Erythroblast (primary cell): Measurements from ENCODE around the gene CASP12.

Experiments
- DNase-seq, 2 experiments: peaks; one replicate each; lab custom pipeline; 2025; lab: John Stamatoyannopoulos, UW
- GATA1 ChIP-seq: IDR thresholded peaks from 2 replicates; pipeline ENCODE4 v1.6.1; 2011; ENCODE audit warnings: low read depth, mild to moderate bottlenecking, control low read depth, low read length, moderate library complexity
- POLR2A ChIP-seq: IDR thresholded peaks from 2 replicates; pipeline ENCODE4 v1.6.1; 2011; ENCODE audit warnings: mild to moderate bottlenecking, low read length

CASP12 gene

DNA sequence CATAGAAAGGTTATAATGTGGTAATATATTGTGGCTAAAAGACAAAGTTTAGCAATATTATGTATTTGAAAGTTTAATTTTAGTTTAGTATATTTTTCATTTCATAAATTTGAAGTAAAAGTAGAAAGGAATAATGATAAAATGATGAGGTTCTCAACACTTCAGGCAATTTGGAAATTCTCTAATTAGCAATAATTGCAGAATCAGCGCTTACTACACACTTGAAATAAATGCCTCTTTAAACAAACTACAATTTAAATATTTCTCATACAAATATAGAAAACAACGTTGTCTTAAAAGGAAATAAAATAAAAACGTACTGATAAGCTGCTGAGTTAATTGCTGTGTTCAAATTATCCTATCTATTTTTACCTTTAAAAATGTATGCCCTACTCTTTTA lies 25.9 kb downstream of the CASP12 start:
- TF ChIP-seq POLR2A (no peak), GATA1 (no peak)
- no peak for DNase-seq

DNA sequence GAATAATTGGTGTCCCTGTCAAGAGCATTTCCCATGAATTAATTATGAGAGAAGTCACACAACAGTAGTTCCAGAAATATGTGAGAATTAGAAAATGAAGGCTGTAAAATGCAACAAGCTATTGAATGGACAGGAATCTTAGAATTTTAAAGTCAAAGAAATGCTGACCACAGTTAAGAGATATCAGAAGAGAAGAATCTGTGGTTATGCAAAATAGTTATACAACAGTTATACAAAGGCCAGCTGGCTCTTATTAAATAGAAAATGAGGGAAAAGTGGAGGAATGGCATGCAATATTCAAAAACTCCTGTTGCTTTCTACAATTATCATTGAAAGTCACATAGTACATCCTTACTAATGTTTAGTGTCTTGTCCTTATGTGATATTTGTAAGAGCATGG lies 27.4 kb downstream of the CASP12 start:
- DNase-seq: no peak

DNA sequence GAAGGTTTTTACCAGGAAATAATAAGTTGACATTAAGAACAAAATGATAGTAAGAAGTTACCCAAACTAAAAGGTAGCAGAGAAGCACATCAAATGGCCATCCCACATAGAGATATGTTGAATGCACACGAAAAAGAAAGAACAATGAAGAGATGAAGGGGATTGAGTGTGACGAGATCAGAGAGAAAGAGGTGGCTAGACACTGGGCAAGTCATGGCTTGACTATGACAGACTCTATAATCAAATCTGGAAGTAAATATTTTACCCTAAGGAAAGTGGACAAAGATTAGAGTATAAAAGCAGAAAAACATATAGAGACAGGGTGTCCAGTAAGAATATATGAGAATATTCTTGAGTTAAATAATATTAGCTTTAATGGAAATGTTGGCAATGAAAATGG lies 31.4 kb downstream of the CASP12 start:
- TF ChIP-seq GATA1: no peak
- no peak for TF ChIP-seq POLR2A
- DNase-seq: no peak

More for the DNA sequence above, 27.4 kb downstream of the CASP12 start:
- TF ChIP-seq GATA1: no peak
- no peak for TF ChIP-seq POLR2A

DNA sequence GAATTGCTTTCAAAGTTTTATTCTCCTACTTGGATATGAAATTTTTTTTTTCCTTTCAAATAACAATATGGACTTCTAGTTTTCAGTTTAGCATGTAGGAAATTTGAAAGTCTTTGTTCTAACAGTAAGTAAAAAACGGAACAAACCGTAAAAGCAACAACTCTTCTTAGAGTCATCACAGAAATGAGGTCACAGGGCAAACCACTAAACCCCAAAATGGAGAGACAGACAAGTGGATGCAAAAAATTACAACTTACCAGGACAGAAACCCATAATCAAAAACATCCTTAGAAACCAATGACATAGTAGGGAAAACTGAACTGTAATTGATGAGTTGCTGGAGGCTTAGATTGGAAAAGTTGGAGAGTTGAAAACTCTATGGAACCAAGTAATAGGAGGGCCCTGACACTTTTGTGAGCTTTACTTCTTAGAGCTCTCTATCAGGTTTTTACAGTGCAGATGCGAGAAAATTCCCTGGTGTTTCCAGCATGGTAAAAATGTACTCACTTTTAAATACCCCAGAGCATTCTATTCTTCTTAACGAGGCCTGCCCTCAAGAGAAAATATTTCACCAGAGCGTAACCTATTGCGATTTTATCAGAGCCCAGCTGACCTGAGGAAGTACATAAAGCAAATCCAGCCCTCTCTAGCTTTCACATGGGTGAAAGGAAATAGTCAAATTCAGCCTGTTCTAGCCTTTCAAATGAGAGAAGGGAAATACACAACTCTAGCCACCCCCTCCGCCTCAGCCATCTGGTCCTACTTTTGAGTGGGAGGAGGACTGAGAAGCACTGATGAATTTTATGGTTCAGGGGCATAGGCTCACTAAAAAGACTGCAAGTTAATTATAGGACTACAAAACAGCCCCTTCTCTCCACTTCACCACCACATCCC lies 39.1 kb downstream of the CASP12 start:
- no peak for DNase-seq
- TF ChIP-seq GATA1: no peak
- TF ChIP-seq POLR2A: no peak

DNA sequence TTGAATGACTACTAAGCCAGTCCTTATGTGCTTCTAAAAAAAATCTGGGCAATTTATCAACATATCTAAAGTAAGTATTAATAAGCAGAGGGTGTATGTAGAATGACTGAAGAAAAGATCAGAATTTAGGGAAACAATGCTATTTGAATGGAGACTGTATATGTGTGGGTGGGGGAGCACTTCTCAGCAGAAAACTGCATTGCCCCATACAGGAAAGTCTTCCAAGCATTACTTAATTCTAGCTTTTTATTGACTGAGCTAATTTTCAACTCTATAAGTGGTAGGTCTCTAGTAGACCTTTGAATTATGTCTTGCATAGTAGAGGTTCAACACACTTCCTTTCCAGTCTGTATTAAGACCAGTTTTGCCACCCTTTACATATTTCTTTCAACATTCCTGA lies 41.7 kb downstream of the CASP12 start:
- DNase-seq: no peak
- TF ChIP-seq POLR2A (no peak), GATA1 (no peak)

DNA sequence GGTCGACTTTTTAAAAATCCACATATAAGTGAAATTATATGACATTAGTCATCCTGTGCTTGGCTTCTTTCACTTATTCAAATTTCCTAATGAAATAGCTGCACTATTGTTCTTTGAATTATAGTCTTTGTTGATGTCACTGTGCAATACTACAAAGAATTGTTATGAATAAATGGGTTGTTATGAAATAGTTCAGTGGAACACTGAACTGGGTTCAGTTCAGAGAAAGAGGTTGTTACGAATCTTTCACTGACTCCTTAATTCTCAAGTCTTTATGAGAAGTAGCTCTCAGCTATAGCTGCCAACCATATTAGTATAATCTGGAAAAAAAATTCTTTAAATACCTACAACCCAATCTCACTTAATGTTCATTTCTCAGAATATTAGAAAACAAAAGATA lies 42.3 kb downstream of the CASP12 start:
- TF ChIP-seq POLR2A (no peak), GATA1 (no peak)
- no peak for DNase-seq

DNA sequence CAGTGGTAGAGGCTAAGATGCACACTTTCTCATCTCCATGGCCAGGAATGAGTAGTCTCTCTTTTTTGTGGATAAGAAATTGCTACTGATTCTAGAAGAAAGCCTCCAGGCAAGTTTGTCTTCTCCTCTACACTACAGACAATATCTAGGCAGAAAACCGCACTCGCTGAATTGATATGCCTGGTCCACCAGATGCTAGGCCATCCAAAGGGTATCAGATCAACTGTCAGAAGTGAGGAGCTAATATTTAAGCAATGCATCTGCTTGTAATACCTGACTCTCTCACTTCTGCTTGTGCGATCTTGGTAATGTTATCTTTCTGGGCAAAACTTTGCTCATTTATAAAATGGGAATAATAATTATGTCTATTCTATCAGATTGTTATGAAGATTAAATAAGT lies 45.0 kb downstream of the CASP12 start:
- TF ChIP-seq GATA1: no peak
- no peak for TF ChIP-seq POLR2A
- DNase-seq: no peak

DNA sequence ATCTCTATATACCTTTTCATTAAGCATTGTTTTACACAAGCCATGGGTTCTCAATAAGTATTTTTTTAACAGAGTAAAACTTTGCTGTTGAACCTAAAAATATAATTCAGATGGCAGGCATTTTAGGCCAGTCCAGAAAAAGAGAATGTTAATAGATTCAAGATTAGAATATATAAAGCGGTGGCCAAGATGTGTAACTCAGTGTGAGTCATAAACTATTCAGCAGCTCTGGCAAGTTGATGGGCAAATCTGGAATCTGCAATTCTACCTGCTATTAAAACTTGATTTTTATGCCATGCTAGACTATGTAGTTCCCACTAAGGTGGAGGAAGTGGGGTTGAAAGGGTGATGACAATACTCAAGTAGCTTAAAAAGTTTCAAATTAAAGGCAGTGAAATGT lies 45.4 kb downstream of the CASP12 start:
- TF ChIP-seq GATA1: no peak
- no peak for TF ChIP-seq POLR2A
- no peak for DNase-seq

DNA sequence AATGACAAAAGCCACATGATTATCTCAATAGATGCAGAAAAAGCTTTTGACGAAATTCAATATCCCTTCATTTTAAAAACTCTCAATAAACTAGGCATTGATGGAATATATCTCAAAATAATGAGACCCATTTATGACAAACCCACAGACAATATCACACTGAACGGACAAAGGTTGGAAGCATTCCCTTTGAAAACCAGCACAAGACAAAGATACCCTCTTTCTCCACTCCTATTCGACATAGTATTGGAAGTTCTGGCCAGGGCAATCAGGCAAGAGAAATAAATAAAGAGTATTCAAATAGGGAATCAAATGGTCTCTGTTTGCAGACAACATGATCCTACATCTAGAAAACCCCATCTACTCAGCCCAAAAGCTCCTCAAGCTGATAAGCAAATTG lies 52.0 kb downstream of the CASP12 start:
- no peak for DNase-seq
- no peak for TF ChIP-seq GATA1
- TF ChIP-seq POLR2A: no peak

DNA sequence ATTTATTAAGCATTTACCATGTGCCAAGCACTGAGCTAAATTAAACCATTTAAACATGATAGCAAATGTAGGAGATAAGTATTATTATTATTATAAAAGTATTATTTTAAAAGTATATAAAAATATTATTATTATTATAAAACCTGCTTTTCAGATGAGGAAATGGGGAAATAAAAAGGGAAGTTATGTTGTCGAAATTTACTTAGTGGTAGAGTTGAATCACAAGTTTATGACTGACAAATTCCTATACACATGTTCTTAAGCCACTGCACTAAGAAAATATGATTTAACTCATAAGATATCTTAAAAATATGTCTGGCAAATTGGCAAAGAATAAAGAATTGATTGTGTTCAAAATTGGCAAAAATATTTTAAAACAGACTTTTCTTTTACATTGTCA lies 53.8 kb downstream of the CASP12 start:
- DNase-seq: no peak
- TF ChIP-seq POLR2A: no peak
- no peak for TF ChIP-seq GATA1

DNA sequence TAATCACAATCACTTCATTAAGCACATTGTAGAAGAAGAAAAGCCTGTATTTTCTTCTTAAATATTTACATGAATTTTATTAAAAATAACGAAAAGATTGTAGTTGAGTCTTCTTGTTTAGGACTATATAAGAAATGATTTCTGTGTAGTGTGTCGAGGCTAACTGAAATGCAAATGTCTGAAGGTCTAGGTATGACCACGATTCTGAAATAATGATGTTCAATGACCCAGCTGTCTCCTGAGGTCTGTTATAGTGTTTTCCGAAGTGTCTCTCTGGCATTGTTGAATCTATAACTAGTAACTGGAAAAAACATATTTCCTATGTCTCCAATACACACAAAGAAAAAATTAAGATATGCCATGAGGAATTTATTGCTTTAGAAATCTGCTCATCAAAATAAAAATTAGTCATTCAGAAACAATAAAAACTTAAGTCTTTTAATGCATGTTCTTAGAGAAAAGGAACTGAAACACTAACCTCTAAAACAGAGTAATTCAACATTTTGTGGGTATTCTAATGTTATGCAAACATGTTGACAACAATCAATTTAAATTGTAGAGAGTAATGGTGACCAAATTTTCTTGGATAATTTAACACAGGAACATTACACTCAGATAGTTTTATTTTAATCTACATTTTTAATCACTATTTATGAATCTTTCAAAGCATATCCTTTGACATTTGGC lies 55.0 kb downstream of the CASP12 start:
- TF ChIP-seq GATA1 (no peak), POLR2A (no peak)

DNA sequence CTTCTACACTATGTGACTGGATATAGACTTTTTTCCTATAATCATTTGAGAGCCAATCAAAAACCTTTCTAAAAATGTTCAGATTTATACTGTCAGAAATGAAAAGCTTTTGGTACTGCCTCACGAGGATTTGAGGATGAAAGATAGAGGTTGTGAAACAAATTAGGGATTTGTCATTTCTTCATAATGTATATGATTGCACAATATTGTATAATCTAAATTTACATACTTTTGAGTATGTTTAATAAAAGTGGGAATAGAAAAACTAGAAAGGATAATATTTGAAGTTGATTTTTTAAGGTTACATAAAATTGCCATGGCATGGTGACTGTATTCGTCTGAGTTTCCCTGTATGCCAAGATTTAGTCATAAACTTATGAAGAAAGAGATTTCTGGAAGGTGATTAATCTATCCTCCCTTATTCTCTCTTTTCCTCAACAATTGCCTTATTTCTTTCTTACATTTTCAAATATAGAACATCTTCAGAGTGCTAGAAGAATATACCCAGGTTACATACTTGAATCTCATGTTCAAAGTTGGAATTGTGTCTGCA lies 56.2 kb downstream of the CASP12 start:
- TF ChIP-seq POLR2A (no peak), GATA1 (no peak)
- no peak for DNase-seq

More for the DNA sequence above, 55.0 kb downstream of the CASP12 start:
- DNase-seq: no peak

DNA sequence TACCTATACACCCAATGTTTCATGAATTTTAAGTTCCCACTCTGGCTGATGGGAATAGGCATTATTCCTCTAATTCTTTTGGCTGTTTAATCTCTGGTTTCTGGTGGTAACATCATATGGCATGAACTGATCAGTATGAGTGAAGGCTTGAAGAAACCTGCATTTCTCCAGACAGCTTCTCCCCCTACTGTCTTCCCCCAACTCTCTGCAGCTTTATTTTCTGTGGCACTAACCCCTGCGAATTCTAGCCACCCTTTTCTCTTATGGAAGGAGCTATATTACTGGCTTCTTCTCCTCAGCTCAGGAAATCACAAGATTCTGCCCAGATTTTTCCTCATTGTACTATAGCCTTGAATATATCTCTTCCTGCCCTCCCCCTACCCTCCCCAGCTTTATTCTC lies 57.1 kb downstream of the CASP12 start:
- TF ChIP-seq GATA1 (no peak), POLR2A (no peak)
- no peak for DNase-seq
